ENCODE measurements around the gene MPV17L.
"Not testable (repeated sequence)": the region's sequence is repeated elsewhere in the genome, so short reads cannot be mapped to it uniquely, and the experiment has no call there.

The MPV17L gene

DNA sequence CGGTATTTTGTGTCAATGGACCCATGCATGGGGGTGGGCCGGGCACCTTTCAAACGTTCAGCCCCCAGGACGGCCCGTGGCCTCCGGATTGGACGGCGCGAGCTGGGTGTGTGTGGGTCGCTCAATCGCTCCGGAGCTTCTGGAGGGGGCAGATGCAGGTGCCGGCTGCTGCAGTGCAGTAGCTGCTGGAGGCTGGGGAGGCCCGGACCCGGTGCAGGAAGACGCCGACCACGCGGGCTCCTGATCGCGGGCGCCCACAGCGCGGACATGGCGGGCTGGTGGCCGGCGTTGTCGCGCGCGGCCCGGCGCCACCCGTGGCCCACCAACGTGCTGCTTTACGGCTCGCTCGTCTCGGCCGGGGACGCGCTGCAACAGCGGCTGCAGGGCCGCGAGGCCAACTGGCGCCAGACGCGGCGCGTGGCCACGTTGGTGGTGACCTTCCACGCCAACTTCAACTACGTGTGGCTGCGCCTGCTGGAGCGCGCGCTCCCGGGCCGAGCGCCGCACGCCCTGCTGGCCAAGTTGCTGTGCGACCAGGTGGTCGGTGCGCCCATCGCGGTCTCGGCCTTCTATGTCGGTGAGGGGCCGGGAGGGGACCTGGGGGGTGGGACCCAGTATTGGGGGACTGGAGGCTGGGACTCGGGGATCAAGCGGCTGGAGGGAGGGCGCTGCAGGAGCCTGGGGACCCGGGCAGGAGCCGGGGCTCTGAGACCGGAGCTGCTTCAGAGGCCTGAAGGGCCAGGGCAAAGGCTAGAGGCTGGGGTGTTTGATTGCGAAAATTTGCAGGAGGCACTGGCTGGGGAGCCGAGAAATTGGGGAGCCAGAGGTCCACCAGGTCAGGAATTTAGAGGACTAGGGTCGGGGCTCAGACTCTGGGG is at the start of gene MPV17L:
MPV17L (plus strand) TSS at position 124 of the 878 bp plus-strand sequence; CDS start at position 268, 144 bp downstream.
- not testable (repeated sequence) for H3K4me1 ChIP-seq (ENCODE audit: insufficient read depth, low read length); ATAC-seq (ENCODE audit: insufficient read depth, low read depth); H3K4me2 ChIP-seq (ENCODE audit: insufficient read depth, low read length); H3K4me3 ChIP-seq (ENCODE audit: low read depth in 1 of 2, low read length in 2 of 2); H3K9me3 ChIP-seq (ENCODE audit: insufficient read depth, low read length, severe bottlenecking); H3K27ac ChIP-seq (ENCODE audit: low read length); H3K36me3 ChIP-seq (ENCODE audit: insufficient read depth, low read length); H3K27me3 ChIP-seq (ENCODE audit: insufficient read depth, low read length, poor library complexity); H3K9ac ChIP-seq (ENCODE audit: low read depth, low read length); H4K20me1 ChIP-seq (ENCODE audit: insufficient read depth, low read length); H3K79me2 ChIP-seq (ENCODE audit: insufficient read depth, low read length); DNase-seq; H2AFZ ChIP-seq (ENCODE audit: low read depth, low read length)

- not testable (repeated sequence) for H4K20me1 ChIP-seq (ENCODE audit: insufficient read depth, low read length); H2AFZ ChIP-seq (ENCODE audit: low read depth, low read length); H3K9ac ChIP-seq (ENCODE audit: low read depth, low read length); DNase-seq; H3K4me3 ChIP-seq (ENCODE audit: low read depth in 1 of 2, low read length in 2 of 2); H3K79me2 ChIP-seq (ENCODE audit: insufficient read depth, low read length); H3K4me2 ChIP-seq (ENCODE audit: insufficient read depth, low read length); H3K9me3 ChIP-seq (ENCODE audit: insufficient read depth, low read length, severe bottlenecking); ATAC-seq (ENCODE audit: insufficient read depth, low read depth); H3K27ac ChIP-seq (ENCODE audit: low read length); H3K27me3 ChIP-seq (ENCODE audit: insufficient read depth, low read length, poor library complexity); H3K36me3 ChIP-seq (ENCODE audit: insufficient read depth, low read length); H3K4me1 ChIP-seq (ENCODE audit: insufficient read depth, low read length)
Measured at GRCh38 chr16:15348721-15349120, 46.8 kb upstream of the MPV17L start.

DNA sequence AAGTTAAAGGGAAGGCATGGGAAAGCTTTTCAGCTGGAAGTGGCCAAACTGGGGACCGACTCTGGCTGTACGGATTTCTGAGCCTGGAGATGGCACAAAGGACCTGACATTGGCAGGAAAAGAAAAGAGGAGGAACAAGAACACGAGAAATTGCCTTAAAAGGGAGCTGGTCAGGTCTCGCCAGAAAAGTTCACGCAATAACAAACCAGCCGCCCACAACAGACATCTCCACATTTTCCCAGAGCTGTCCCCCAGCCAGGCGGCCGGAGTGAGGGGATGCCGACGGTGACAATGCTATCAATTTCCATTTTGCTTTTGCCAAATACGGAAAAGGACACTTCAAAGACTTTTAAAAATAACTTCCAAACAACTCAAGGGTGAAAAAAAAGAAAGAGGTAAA is 44.3 kb upstream of the MPV17L start:
- not testable (repeated sequence) for H3K27ac ChIP-seq (ENCODE audit: low read length); ATAC-seq (ENCODE audit: insufficient read depth, low read depth); H3K27me3 ChIP-seq (ENCODE audit: insufficient read depth, low read length, poor library complexity); H3K9ac ChIP-seq (ENCODE audit: low read depth, low read length); H3K79me2 ChIP-seq (ENCODE audit: insufficient read depth, low read length); H2AFZ ChIP-seq (ENCODE audit: low read depth, low read length); H3K4me3 ChIP-seq (ENCODE audit: low read depth in 1 of 2, low read length in 2 of 2); H3K36me3 ChIP-seq (ENCODE audit: insufficient read depth, low read length); H3K4me1 ChIP-seq (ENCODE audit: insufficient read depth, low read length); H3K9me3 ChIP-seq (ENCODE audit: insufficient read depth, low read length, severe bottlenecking); H3K4me2 ChIP-seq (ENCODE audit: insufficient read depth, low read length); H4K20me1 ChIP-seq (ENCODE audit: insufficient read depth, low read length); DNase-seq

GRCh38 chr16:15351745-15352144 is 43.8 kb upstream of the MPV17L start:
- H3K27ac ChIP-seq (ENCODE audit: low read length); H3K36me3 ChIP-seq (ENCODE audit: insufficient read depth, low read length); ATAC-seq (ENCODE audit: insufficient read depth, low read depth); H3K27me3 ChIP-seq (ENCODE audit: insufficient read depth, low read length, poor library complexity); H3K4me1 ChIP-seq (ENCODE audit: insufficient read depth, low read length); DNase-seq; H4K20me1 ChIP-seq (ENCODE audit: insufficient read depth, low read length); H3K79me2 ChIP-seq (ENCODE audit: insufficient read depth, low read length); H2AFZ ChIP-seq (ENCODE audit: low read depth, low read length); H3K4me3 ChIP-seq (ENCODE audit: low read depth in 1 of 2, low read length in 2 of 2); H3K9me3 ChIP-seq (ENCODE audit: insufficient read depth, low read length, severe bottlenecking); H3K9ac ChIP-seq (ENCODE audit: low read depth, low read length); H3K4me2 ChIP-seq (ENCODE audit: insufficient read depth, low read length): not testable (repeated sequence)

DNA sequence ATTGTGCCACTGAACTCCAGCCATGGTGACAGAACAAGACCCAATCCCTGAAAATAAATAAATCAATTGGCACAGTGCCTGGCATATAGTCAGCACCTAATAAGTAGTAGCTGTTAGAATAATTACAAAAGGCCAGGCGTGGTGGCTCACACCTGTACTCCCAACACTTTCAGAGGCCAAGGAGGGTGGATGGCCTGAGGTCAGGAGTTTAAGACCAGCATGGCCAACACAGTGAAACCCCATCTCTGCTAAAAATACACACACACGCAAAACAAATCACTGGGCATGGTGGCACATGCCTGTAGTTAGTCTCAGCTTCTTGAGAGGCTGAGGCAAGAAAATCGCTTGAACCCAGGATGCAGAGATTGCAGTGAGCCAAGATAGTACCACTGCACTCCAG is 42.7 kb upstream of the MPV17L start:
- not testable (repeated sequence) for H3K27me3 ChIP-seq (ENCODE audit: insufficient read depth, low read length, poor library complexity); H2AFZ ChIP-seq (ENCODE audit: low read depth, low read length); H3K4me1 ChIP-seq (ENCODE audit: insufficient read depth, low read length); H4K20me1 ChIP-seq (ENCODE audit: insufficient read depth, low read length); H3K36me3 ChIP-seq (ENCODE audit: insufficient read depth, low read length); ATAC-seq (ENCODE audit: insufficient read depth, low read depth); H3K4me2 ChIP-seq (ENCODE audit: insufficient read depth, low read length); H3K9me3 ChIP-seq (ENCODE audit: insufficient read depth, low read length, severe bottlenecking); H3K4me3 ChIP-seq (ENCODE audit: low read depth in 1 of 2, low read length in 2 of 2); DNase-seq; H3K79me2 ChIP-seq (ENCODE audit: insufficient read depth, low read length); H3K9ac ChIP-seq (ENCODE audit: low read depth, low read length); H3K27ac ChIP-seq (ENCODE audit: low read length)

DNA sequence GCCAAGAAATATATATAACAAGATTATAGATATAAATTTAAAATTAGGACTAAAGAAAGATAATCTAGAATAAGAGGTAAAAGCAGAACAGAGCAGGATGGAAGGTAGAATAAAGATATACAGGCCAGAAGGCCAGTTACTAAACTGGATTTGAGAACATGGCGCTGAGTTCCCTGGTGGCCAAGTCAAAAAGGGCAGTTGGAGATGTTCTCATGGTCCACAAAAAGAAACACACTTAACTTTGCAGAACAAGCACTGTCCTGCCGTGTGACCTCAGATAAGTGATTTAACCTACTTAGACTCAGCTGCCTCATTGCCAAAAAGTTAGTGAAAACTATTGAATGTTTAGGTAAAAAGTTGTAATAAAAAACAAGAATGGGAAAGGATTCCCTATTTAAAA is 40.7 kb upstream of the MPV17L start:
- H3K4me2 ChIP-seq (ENCODE audit: insufficient read depth, low read length); H3K4me3 ChIP-seq (ENCODE audit: low read depth in 1 of 2, low read length in 2 of 2); H3K9me3 ChIP-seq (ENCODE audit: insufficient read depth, low read length, severe bottlenecking); H4K20me1 ChIP-seq (ENCODE audit: insufficient read depth, low read length); H3K36me3 ChIP-seq (ENCODE audit: insufficient read depth, low read length); H3K79me2 ChIP-seq (ENCODE audit: insufficient read depth, low read length); H2AFZ ChIP-seq (ENCODE audit: low read depth, low read length); H3K4me1 ChIP-seq (ENCODE audit: insufficient read depth, low read length); H3K27me3 ChIP-seq (ENCODE audit: insufficient read depth, low read length, poor library complexity); ATAC-seq (ENCODE audit: insufficient read depth, low read depth); H3K27ac ChIP-seq (ENCODE audit: low read length); H3K9ac ChIP-seq (ENCODE audit: low read depth, low read length); DNase-seq: not testable (repeated sequence)

DNA sequence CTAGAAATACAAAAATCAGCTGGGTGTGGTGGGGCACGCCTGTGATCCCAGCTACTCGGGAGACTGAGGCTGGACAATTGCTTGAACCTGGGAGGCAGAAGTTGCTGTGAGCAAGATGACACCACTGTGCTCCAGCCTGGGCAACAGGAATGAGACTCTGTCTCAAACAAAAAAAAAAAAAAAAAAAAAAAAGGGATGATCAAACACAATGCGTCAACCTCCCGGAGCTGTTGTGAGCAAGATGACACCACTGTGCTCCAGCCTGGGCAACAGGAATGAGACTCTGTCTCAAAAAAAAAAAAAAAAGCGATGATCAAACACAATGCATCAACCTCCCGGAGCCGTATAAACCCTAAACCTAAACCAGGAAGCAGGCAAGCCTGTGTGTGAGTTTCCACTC is 38.1 kb upstream of the MPV17L start:
- not testable (repeated sequence) for H3K79me2 ChIP-seq (ENCODE audit: insufficient read depth, low read length); ATAC-seq (ENCODE audit: insufficient read depth, low read depth); H3K9ac ChIP-seq (ENCODE audit: low read depth, low read length); H3K4me2 ChIP-seq (ENCODE audit: insufficient read depth, low read length); H4K20me1 ChIP-seq (ENCODE audit: insufficient read depth, low read length); H3K27ac ChIP-seq (ENCODE audit: low read length); DNase-seq; H3K9me3 ChIP-seq (ENCODE audit: insufficient read depth, low read length, severe bottlenecking); H3K36me3 ChIP-seq (ENCODE audit: insufficient read depth, low read length); H3K4me3 ChIP-seq (ENCODE audit: low read depth in 1 of 2, low read length in 2 of 2); H3K4me1 ChIP-seq (ENCODE audit: insufficient read depth, low read length); H3K27me3 ChIP-seq (ENCODE audit: insufficient read depth, low read length, poor library complexity); H2AFZ ChIP-seq (ENCODE audit: low read depth, low read length)

GRCh38 chr16:15378194-15378593 is 17.4 kb upstream of the MPV17L start, which contains the start of gene NPIPA5:
Gene NPIPA5 (minus strand): TSS chr16:15378294. CDS start chr16:15378294, 0 bp downstream.
- H3K79me2 ChIP-seq (ENCODE audit: insufficient read depth, low read length); H3K36me3 ChIP-seq (ENCODE audit: insufficient read depth, low read length); H3K4me1 ChIP-seq (ENCODE audit: insufficient read depth, low read length); H4K20me1 ChIP-seq (ENCODE audit: insufficient read depth, low read length); H2AFZ ChIP-seq (ENCODE audit: low read depth, low read length); H3K4me3 ChIP-seq (ENCODE audit: low read depth in 1 of 2, low read length in 2 of 2); H3K4me2 ChIP-seq (ENCODE audit: insufficient read depth, low read length); H3K9ac ChIP-seq (ENCODE audit: low read depth, low read length); ATAC-seq (ENCODE audit: insufficient read depth, low read depth); H3K27ac ChIP-seq (ENCODE audit: low read length); H3K27me3 ChIP-seq (ENCODE audit: insufficient read depth, low read length, poor library complexity); DNase-seq; H3K9me3 ChIP-seq (ENCODE audit: insufficient read depth, low read length, severe bottlenecking): not testable (repeated sequence)
